Activated T-cell treated with anti-CD3 and anti-CD28 coated beads for 4 hours (primary cell): ENCODE results near the gene CDRT15.
"Not testable (repeated sequence)": the region's sequence is repeated elsewhere in the genome, so short reads cannot be mapped to it uniquely, and the experiment has no call there.

ENCODE experiments used
- DNase-seq: peaks from one replicate; pipeline ENCODE4 v3.0.0-alpha.2; 2020

CDRT15 gene

GRCh38 chr17:14236762-14237161 is at the start of gene CDRT15:
CDRT15 (minus strand) TSS chr17:14236862; CDS start chr17:14236833, 29 bp downstream.
- DNase-seq, result not testable (repeated sequence)

DNA sequence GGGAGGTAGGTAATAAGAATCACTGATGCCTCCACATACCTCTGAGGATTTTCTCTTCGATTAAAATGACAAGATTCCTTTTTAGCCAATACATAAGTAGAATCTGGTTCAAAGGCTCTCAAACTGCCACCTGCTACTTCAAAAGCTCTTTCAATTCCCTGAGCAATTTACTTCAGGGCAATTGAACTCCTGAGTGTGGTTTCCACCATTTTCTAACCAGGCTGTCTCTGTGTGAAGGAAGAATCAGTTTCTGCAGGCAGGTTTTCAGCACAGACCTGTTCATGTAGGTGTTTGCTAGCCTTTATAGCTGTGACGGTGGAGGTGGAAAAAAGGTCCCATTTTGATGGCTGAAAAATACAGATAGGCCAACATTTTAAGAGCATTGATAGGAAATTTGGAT is 46.1 kb upstream of the CDRT15 start:
- no peak for DNase-seq

DNA sequence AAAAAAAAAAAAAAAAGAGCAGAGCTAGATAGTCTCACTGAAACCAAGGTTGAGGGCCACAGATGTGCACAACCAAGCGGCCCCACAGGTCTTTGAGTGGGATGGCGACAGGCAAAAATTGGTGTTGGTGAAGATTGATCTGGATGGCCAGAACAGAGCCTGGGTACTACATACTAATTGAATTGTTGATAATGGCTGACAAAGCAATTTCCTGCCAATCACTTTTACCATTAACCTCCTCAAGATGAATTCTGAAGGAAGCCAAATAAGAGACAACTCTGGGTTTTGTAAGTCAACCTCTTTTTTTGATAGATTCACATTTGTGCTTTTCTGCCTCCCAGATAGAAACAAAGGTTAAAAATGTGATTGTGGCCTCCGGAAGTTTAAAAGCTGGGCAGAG is 44.9 kb upstream of the CDRT15 start:
- DNase-seq, result no peak

GRCh38 chr17:14276535-14277250 is 40.0 kb upstream of the CDRT15 start:
- no peak for DNase-seq

DNA sequence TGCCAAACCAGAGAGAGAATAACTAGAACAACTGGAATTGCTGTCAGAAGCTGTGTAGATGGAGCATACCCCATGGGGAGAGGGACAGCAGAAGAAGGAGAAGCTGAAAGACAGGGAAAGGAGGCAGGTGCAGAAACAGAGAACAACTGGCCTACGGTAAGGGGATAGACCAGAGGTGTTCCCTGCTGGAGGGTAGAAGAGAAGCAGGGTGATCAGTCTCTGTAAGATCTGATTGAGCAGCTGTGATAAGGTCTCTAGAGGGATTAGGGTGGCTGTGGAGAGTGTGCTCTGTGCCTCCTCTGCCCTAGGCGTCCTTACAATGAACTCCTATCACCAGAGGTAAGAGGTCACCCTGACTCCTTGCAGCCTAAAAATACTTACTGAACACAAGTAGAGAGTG is 33.8 kb upstream of the CDRT15 start:
- DNase-seq, result no peak

DNA sequence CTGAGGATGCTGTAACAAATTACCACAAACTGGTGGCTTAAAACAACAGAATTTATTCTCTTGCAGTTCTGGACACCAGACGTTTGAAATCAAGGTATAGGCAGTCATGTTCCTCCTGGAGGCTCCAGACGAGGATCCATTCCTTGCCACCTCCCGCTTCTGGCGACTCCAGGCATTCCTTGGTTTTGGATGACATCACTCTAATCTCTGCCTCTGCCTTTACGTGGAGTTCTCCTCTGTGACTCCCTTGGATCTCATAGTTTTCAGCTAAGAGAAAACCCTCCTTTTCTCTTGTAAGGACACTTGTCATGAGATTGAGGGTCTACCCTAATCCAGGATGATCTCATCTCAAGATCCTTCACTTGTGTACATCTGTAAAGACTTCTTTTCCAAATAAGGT is 32.8 kb upstream of the CDRT15 start:
- no peak for DNase-seq

- no peak for DNase-seq
Observed at GRCh38 chr17:14268264-14268663, 31.6 kb upstream of the CDRT15 start.

DNA sequence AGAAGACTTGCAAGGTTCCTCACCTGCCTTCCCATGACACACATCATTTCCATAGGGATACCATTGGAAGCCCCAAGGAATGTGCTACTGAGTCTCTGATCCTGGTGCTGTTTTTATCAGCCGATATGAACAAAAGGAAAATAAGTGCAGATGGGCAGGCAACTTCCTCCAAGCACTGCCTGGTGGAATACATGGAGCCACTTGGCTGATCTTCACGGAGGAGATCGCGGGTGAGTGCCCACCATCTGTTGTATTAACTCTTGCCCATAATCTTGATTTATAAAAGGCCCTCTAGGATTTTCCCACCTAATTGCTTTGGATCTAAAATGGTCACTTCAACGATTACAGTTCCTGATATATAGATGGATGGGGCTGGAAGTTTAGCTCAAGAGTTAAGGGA is 24.7 kb upstream of the CDRT15 start:
- DNase-seq, result no peak

DNA sequence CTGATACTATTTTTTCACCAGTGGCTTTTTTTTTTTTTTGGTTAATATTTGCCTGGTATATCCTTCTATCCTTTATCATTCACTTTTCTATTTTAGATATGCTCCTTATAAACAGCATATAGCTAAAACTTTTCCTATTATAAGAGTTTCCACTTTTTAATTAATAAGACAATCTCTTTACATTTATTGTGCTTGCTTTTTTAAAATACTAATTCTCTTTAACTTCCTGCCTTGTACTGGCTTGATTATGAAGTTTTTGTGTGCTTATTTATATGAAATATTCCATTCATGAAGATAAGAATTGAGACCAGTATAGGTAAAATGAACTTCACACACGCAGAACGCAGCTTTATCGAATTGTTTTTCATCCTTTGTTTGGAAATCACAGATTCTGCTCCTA is 9.0 kb upstream of the CDRT15 start:
- DNase-seq, result no peak

GRCh38 chr17:14245002-14245401 is 8.3 kb upstream of the CDRT15 start:
- no peak for DNase-seq

GRCh38 chr17:14239271-14239670 is 2.6 kb upstream of the CDRT15 start:
- DNase-seq, result not testable (repeated sequence)

GRCh38 chr17:14236032-14236431 is 630 bp downstream of the CDRT15 start:
- DNase-seq, result not testable (repeated sequence)

DNA sequence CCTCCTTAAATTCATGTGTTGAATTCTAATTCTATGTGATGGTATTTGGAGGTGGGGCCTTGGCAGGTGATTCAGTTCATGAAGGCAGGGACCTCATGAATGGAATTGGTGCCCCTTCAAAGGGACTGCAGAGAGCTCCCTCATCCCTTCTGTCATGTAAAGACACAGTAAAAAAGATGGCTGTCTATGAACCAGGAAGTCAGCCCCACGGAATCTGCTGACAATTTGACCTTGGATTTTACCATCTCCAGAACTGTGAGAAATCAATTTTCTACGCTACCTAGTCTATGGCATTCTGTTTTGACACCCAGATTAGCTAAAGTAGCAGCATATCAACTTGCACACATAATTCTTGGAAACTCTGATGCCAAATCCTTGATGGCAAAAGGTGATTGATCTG is 1.6 kb downstream of the CDRT15 start:
- DNase-seq, result not testable (repeated sequence)

- not testable (repeated sequence) for DNase-seq
Observed at GRCh38 chr17:14231187-14231586, 5.5 kb downstream of the CDRT15 start.

DNA sequence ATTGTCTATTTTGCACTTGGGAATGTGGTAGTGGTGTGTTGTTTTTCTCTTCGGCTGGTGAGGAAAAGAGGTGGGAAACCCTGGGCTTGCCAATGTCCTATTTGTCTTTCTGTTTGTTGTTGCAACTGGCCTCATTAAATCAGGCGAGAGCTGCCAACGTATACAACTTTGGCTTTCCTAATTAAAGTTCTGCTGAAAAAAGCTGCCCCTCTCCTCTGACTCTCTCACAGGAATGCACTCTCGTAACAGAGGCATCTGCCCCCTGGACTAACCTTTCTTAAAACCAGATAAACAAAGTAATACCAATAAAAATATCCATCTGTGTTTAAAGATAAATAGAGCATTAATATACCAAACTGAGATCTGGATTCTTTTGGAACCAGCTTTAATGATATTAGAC is 7.8 kb downstream of the CDRT15 start:
- DNase-seq, result no peak

GRCh38 chr17:14227052-14227451 is 9.6 kb downstream of the CDRT15 start:
- no peak for DNase-seq

GRCh38 chr17:14225254-14225980 is 11.2 kb downstream of the CDRT15 start:
- DNase-seq, result no peak

GRCh38 chr17:14222611-14223010 is 14.1 kb downstream of the CDRT15 start:
- DNase-seq, result no peak

GRCh38 chr17:14214271-14214670 is 22.4 kb downstream of the CDRT15 start:
- no peak for DNase-seq

DNA sequence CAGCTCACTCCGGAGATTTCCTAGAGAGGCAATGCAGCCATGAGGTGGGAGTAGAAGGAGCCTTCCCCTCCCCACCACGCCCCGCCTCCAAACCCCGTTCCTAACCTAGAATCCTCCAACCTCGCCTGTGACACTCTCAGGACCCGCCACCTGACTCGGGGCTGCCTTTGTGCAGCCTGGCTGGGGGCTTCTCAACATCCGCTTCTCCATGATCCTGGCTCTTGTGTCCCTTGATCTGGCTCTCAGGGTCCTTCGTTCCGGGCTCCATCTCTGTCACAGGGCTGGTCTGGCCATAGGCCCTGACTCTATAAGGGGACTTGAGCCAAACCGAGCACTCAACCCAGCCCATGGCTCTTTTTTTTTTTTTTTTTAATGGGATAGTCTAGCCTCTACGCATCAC is 24.3 kb downstream of the CDRT15 start:
- DNase-seq, result no peak

GRCh38 chr17:14211801-14212200 is 24.9 kb downstream of the CDRT15 start:
- DNase-seq, result peak; percentile 42

DNA sequence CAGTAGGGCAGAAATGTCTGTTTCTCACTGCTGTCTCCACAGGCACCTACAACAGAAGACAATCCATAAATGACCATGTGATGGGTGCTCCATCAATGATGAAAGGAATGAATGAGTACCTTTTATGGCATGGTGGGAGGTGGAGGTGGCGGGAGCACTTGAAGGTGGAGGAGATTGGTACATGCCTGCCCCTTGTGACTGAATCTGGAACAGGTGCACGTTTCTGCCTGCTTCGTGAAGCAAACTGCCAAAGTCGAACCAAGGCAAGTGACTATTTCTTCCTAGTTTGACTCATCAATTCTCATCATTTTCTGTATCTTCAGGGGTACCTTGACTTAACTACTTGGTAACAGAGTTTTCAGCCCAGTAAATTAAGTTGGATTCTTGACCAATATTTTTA is 25.4 kb downstream of the CDRT15 start:
- no peak for DNase-seq

GRCh38 chr17:14209215-14209614 is 27.4 kb downstream of the CDRT15 start:
- DNase-seq, result no peak

- no peak for DNase-seq
Observed at GRCh38 chr17:14207791-14208190, 28.9 kb downstream of the CDRT15 start.

- no peak for DNase-seq
Observed at GRCh38 chr17:14206891-14207290, 29.8 kb downstream of the CDRT15 start.
